ENCODE data around the gene IFNA2.
"Not testable (repeated sequence)": the region's sequence is repeated elsewhere in the genome, so short reads cannot be mapped to it uniquely, and the experiment has no call there.

IFNA2 gene

GRCh38 chr9:21383627-21384026 is 1.6 kb downstream of the IFNA2 start:
- in situ Hi-C loops (cut with MboI; ENCODE audit: low sequenced_read_pairs): no loop called here

DNA sequence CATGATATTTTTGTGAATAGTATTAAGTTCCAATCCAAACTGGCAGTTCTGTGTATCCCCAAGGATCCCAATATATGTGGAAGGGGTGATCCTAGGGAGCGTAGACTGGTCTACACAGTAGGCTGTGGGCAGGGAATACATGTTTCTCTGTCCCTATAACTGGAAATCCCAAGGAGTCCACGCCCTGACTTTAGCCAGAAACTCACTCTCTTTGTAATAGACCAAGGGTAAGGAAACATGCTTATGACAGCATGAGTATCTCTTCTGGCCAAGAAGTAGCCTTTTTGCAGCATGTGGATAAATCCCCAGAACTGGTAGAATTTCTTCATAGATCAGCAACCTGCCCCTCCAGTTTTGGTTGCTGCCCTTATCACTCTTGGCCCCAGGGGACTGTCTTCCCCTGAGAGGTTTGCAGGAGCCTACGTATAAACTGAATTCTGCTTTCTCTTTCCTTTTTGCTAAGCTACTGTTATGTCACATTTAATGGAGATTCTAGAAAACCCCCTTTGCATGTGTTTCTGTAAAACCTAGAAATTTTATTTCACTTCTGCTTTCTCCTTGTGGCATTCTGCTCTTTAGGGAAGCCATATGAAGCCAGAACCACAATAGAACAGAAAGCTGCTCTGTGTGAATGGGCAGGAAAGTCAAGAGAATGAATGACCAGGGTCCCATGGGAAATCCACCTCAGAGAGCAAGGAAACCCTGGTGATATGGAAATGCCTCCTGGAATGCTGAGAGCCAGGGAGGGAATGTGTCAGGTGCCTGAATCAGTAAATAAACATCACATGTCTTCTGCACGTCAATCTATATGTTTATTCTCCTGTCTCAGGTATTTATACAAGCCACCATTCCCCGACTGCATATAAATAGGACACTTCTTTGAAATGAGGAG is 3.5 kb downstream of the IFNA2 start:
- in situ Hi-C loops (cut with MboI; ENCODE audit: low sequenced_read_pairs): no loop called here

DNA sequence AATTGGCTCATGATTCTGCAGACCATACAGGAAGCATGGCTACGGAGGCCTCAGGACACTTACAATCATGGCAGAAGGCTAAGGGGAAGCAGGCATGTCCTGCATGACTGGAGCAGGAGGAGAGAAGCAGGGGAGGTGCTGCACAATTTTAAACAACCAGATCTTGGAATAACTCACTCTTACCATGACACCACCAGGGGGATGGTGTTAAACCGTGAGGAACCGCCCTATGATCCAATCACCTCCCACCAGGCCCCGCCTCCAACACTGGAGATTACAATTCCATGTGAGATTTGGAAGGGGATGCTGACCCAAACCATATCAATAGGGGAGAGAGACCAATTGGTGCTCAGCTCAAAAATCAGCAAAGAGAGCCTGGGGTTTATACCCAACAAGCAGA is 13.7 kb downstream of the IFNA2 start:
- in situ Hi-C loops (cut with MboI; ENCODE audit: low sequenced_read_pairs): not testable (repeated sequence)

DNA sequence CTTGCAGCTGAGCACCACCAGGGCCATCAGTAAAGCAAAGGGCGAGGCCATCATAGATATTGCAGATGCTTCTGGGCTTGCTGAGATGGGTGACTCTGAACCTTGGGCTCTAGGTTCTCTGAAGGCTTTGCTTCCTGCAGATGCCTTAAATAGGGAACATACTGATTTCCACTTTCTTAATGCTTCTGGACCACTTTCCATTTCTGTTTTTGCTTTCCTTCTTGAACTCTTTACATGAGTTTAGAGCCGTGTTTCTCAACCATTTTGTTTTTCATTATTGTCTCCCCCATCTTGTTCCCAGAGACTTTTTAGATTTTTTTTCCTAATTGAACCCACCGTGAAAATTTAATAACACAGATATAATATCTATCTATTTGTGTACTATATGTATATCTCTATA is 17.2 kb downstream of the IFNA2 start, which contains the start of gene IFNA13:
Gene IFNA13 (minus strand): TSS at position 101 of the 400 bp plus-strand sequence. CDS start 47 bp downstream, at position 54.
- in situ Hi-C loops (cut with MboI; ENCODE audit: low sequenced_read_pairs): no loop called here

- in situ Hi-C loops (cut with MboI; ENCODE audit: low sequenced_read_pairs): not testable (repeated sequence)
Observed at GRCh38 chr9:21367169-21367568, 18.0 kb downstream of the IFNA2 start.

- in situ Hi-C loops (cut with MboI; ENCODE audit: low sequenced_read_pairs): no loop called here
Observed at GRCh38 chr9:21362287-21362686, 22.9 kb downstream of the IFNA2 start.

DNA sequence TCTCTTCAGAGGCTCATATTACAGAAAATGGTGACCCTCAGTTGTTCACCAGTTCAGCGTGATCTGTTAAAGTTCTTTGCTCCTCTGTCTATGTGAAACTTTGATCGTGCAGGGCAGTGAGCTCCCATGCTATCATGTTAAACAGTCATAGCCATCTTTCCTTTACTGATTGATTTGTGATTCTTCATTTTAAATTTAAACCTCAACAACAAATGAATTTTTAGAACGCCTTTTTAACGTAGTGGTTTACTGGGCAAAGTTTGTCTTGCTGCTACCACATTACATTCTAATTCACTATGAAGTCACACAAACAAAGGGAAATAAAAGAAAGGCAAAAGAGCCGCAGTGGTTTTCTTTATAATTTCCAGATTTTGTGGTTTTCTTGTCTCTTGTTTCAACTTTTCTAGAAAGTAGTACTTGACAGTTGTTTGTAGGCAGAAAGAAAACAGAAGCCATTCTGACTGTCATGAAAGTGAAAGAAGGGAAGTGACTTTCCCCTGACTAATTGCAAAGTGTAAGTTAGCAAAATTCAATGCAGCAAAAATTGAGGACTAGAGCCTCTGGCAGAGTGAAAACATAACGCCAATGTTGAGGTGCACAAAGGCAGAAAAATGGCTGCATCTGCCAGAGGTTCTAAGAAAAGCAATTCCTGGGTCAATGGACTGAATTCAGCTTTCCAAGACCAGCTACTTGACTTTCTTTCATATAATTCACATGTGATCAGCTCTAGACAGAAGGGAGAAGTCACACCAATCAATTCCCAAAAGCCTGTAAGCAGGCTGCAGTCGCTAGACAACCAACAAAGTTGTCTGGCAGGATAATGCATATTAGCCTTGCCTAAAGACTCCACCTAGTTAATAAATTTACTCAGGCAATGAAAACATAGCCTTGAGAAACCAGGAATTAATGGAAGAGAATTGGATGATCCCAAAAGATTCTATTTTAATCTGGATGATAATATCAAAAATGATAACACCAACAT is 27.4 kb downstream of the IFNA2 start:
- in situ Hi-C loops (cut with MboI; ENCODE audit: low sequenced_read_pairs): no loop called here

DNA sequence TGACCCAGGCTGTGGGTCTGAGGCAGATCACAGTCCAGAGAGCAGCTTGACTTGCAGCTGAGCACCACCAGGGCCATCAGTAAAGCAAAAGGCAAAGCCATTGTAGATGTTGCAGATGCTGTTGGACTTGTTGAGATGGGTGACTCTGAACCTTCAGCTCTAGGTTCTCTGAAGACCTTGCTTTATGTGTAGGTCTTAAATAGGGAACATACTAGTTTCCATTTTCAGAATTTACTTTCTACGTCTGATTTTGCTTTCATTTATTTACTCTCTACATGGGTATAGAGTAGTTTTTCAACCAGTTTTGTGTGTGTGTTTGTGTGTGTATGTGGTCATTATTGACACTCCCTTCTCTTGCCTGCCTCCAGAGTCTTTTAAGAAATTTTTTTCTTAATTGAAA is 34.4 kb downstream of the IFNA2 start, which contains the start of gene IFNA6:
Gene IFNA6 (minus strand): TSS at position 101 of the 400 bp plus-strand sequence. CDS start 0 bp downstream, at position 101.
- in situ Hi-C loops (cut with MboI; ENCODE audit: low sequenced_read_pairs): no loop called here

GRCh38 chr9:21348430-21348970 is 36.7 kb downstream of the IFNA2 start:
- in situ Hi-C loops (cut with MboI; ENCODE audit: low sequenced_read_pairs): no loop called here

GRCh38 chr9:21340735-21341134 is 44.5 kb downstream of the IFNA2 start:
- in situ Hi-C loops (cut with MboI; ENCODE audit: low sequenced_read_pairs): no loop called here

GRCh38 chr9:21336457-21336856 is 48.7 kb downstream of the IFNA2 start:
- in situ Hi-C loops (cut with MboI; ENCODE audit: low sequenced_read_pairs): no loop called here

DNA sequence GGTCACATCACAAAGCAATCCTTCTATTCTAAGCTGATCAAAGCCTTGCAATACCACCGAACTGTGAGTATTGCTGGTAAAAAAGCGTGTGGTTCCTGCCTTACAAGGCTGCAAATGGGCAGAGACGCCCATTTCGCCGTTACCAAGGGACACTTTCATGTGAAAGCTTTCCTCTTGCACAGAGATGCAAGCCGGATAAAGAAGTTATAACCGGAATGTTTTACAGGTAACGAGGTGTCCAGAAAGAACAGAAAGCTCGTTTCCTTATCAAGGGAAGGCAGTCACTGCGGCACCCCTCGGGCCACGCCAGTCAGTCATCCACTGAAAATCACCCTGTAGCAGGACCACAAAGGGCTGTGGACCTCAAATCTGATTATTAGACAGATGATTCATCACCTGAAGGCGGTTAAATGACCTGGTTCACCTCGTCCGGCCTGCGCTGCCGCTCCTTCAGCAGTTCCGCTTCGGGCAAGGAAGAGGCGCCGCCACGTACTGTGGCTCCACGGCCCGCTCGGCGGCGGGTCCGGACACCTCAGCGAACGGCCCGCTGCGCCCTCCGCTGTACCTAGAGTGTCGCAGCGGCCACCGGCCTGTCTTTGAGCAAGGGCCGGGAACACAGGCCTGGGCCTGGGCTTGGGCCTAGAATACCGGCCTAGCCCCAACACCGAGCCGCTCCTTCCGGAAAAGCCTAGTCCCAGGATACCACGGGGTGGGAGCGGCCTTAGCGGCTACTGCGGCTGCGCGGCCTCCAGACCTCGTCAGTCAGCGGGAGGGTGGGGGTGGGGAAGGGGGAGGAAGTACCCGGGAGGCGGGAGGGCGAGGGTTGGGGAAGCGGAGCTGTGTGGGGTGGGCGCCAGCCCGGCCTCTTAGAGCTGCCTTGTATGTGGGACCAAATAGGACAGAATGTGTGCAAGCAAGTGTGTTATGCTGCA is 50.2 kb downstream of the IFNA2 start, which contains the start of gene KLHL9:
Gene KLHL9 (minus strand): TSS at position 704 of the 932 bp plus-strand sequence. CDS start 545 bp downstream, at position 159.
- in situ Hi-C loops (cut with MboI; ENCODE audit: low sequenced_read_pairs): no loop called here

All from HL-60/S4 treated with phorbol 12-myristate 13-acetate at 8.2 ng/mL for 4 days and 3 days (cell line).